Measurements from ENCODE around the gene DGKI.

Gene DGKI

DNA sequence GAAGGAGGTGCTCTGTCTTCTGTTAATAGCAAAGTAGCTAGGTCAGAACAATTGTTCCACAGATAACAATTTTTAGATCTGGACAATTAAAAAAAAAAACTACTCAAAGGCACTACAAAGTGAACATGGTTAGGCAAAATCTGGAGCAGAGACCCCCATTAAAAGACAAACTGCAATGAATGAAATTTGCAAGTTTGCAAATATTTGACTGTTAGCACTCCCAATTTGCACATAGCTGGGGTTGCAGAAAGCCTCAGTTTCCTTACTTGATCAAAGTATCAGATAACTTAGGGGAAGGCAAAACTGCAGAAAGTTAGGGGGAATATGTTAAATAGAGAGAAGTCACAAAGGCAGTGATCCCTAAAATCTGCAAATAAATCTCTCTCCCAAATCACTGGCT lies 68.3 kb downstream of the DGKI start:
- no peak for DNase-seq

- DNase-seq = no peak
Measured at GRCh38 chr7:137774793-137775201, 72.0 kb downstream of the DGKI start.

DNA sequence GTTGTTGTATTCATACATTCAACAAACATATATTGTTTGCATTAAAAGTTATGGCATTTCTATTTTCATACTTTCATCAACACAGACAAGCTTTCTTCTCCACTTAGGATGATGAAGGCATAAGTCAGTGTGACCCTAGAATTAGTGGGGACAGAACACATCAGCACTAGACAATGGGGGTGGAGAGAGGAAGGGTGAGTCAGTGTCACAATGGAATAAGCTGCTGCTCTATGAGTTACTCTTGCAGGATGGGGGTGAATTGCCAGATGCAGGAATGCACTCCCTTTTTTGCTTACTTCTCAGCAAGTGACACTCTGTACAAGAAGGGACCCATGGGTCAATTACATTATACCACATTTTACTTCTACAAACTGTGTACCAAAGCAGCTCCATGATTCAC lies 74.0 kb downstream of the DGKI start:
- DNase-seq = no peak

DNA sequence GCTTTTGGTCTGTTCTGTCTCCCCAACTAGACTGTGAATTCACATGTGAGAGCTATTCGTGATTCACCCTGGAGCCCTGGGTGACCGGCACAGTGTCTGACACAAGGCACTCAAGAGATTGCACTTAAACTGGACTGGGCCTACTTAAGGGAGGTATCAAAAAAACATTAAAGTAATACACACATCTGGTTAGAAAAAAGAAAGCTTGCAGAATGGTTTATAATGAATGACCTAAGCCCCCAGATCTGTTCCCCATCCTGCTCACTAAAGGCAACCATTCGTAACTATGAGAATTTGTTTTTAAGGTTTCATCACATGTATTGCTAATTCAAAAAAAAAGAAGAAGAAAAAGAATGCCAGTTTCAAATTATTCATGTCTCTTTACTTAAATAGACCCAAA lies 74.5 kb downstream of the DGKI start:
- no peak for DNase-seq

GRCh38 chr7:137771679-137772078 lies 75.1 kb downstream of the DGKI start:
- no peak for DNase-seq

- no peak for DNase-seq
Measured at GRCh38 chr7:137771273-137771672, 75.5 kb downstream of the DGKI start.

GRCh38 chr7:137768366-137768765 lies 78.4 kb downstream of the DGKI start:
- DNase-seq = no peak

DNA sequence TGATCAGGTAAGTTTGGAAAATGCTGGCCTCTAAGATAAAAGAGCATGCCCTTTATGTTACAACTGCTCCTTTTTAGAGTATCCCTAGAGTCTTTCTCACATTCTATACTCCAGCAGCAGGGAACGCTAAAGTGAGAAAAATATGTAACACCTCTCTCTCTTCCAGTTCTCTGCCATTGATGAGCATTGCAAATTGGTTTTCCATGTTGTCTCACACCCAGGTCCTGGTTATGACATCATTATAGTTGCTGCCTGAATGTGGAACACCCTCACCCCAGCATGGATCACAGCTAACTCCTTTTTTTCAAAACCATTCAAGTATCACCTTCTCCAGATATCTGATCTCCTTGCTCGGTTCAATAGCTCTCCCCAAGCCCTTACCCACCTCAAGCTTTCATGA lies 84.4 kb downstream of the DGKI start:
- DNase-seq = no peak

DNA sequence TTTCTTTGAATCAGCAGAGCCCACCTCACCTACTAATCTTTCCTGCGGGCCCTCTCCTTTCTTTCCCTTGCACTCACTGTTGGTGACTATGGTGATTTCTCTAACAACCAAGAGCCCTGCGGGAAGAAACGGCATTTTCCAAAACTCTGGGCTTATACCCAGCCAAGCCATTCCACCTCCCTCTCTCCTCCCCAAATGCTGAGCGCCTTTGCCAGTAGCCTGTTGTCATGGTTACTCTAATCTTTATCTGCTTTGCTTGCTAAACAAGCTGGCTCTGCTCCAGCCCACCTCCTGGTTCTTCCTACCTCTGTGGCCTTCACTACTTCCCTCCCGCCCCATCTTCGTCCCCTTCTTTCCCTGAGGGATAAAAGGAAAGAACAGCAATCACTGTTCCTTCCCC lies 86.7 kb downstream of the DGKI start:
- DNase-seq = no peak

- no peak for DNase-seq
Measured at GRCh38 chr7:137757146-137757925, 89.4 kb downstream of the DGKI start.

GRCh38 chr7:137755846-137756651 lies 90.7 kb downstream of the DGKI start:
- DNase-seq = no peak

DNA sequence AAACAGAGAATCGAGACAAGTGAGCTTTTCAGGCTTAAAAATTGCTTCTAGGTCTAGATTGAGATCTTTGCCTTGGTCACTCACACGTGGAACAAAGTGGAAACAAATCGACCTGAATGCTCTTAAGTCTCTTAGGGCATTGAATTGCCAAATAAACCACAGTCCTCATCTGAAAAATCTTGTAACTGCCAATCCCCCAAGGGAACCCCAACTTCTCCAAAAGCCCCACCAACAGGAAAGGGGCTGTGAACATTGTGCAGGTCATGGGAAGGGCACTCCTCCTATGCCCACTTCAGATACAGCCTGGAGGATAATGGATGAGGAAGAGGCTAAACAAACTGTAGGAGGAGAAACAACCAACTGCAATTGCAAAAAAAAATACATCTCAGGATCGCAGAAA lies 91.3 kb downstream of the DGKI start:
- no peak for DNase-seq

- DNase-seq = no peak
Measured at GRCh38 chr7:137753948-137754851, 92.6 kb downstream of the DGKI start.

DNA sequence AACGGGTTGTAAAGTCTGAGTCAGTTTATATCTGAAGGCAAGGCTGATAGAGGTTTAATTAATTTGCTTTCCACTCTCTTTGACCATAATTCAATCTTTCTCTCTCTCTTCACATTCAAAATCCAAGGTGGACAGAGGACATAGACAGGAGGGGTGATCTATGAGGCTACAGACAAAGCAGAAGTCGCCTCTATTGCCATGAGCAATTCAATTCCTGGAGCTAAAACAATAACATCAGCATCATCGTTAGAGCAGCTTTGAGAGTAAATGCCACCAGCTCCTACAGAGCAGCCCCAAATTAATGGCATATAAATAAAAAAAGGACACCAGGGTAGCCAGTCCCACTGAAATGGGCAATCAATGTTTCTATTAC lies 93.2 kb downstream of the DGKI start:
- no peak for DNase-seq

DNA sequence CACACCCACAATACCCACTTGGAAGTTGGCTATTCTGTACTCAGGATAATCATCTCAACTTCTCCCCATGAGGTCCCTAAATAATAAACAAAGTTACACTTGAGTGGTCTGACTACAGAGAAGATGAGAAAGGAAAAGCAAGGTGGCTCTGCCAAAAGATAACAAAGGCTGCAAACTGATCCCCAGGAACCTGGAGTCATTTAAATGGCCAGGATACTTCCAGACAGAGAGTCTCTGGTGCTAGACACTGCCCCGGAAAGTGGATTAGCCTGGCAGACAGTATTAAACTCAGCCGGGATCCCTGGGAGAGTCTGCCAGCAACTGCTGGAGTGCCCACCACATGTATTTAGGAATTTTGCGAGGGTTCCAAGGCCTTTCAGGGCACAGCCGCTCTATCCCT lies 93.7 kb downstream of the DGKI start:
- no peak for DNase-seq

DNA sequence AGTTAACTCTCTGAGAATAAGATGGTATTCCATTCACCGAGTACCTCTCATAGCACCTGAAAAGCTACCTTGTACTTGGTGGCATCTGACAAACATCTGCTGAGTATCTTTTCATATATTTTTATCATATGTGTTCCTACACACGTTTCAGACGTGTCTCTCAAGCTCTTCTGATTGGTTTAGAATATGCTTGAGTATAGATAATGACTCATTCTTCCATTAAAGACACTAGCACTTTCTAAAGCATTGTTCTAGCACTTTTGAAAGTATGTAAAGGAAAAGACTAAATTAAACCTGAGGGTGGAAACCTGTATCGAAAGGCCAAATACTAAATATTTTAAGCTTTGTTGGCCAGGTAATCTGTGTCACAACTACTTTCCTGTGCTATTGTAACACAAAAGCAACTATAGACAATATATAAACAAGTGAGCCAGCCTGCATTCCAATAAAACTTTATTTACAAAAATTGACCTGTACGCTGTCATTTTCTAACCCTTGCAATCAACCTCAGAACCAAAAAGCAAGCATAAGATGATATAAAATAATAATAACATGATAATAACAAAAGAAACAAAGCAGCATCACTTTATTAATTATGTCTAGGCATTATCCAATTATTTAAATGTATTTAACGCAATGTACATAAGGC lies 95.3 kb downstream of the DGKI start:
- DNase-seq = no peak

- DNase-seq = no peak
Measured at GRCh38 chr7:137747359-137748031, 99.3 kb downstream of the DGKI start.

GRCh38 chr7:137743021-137743420 lies 103.8 kb downstream of the DGKI start:
- no peak for DNase-seq

DNA sequence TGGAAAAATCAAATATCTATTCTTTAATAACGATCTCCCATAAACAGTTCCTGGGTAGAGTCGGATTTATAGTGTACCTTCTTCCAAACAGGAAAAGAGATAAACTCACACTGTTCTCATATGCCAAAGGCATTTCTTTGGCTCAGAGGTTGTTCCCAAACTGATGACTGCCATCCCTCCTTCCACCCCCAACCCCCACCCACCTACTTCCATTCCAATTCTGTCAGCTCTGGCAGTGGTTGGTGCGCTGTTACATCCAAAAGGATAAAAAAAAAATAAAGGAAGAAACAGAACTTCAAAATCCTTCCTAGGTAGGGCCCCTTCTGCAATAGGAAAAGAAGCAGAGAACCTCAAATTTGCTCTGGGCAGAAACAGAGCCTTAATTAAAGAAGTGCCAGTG lies 104.7 kb downstream of the DGKI start:
- DNase-seq = no peak

DNA sequence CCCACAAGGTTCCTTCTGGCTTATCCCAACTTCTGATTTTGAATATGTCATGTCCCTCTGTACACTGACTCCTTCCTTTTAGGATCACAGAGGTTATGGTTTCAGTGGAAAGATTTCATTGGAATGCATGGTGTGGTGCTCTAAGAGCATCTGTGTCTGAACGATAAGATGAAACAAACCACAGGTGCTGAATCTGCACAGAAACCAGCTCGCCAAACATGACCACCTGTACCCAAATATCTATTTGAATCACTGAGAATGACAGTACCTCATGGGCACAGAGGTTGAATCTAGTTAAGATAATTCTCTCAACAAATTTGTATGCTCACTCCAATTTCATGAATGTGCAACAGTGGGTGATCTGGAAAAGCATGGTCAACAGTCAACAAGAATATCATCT lies 105.3 kb downstream of the DGKI start:
- no peak for DNase-seq

GRCh38 chr7:137734221-137734620 lies 112.6 kb downstream of the DGKI start:
- no peak for DNase-seq

DNA sequence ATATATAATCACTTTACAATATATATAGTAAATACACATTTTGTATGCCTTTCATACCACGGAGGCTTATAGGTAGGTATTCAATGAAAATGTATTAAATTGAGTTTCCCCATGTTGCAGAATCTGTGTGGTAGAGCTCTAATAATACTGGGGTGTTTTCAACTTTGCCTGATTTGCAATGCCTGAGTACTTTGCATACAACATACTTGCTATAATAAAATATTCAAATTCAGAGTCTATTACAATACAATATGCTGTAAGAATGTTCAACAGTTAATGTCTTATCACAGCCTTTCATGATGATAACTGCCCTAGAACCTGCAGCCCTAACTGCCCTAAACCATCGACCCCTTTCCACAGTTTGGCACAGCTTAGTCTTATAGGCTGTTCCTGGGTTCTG lies 114.6 kb downstream of the DGKI start:
- DNase-seq = no peak
